Mammary epithelial cell (primary cell): ENCODE data around the gene LARGE1.

ENCODE experiments used
- CTCF ChIP-seq, 2 donors: IDR thresholded peaks in 1 of 2; conservative IDR thresholded peaks in 1 of 2; 2 replicates each; pipeline ENCODE4 v1.5.1; 2011 to 2012; ENCODE audit warnings: inconsistent platforms in 2 of 2, low read length in 2 of 2, mild to moderate bottlenecking in 2 of 2, control low read depth in 1 of 2, low read depth in 1 of 2; ENCODE audit not compliant: insufficient read depth in 1 of 2; ENCODE audit errors: extremely low read depth in 1 of 2
- EZH2 ChIP-seq: IDR thresholded peaks from 2 replicates; pipeline ENCODE4 v1.6.1; 2012; ENCODE audit warnings: low read length, inconsistent platforms, borderline replicate concordance

- no peak for TF ChIP-seq CTCF (conservative IDR thresholded peaks at IDR 0.05 in 1 of 2, IDR thresholded peaks at IDR 0.05 in 1 of 2; ENCODE audit: extremely low read depth in 1 of 2, insufficient read depth in 1 of 2, low read depth in 1 of 2, low read length in 2 of 2)
- TF ChIP-seq EZH2 = no peak
Measured at GRCh38 chr22:33393432-33393831, 526.8 kb downstream of the LARGE1 start.
